GM19395 (cell line): ENCODE results near the gene SLX4IP.
"Not testable (repeated sequence)": the region's sequence is repeated elsewhere in the genome, so short reads cannot be mapped to it uniquely, and the experiment has no call there.

Experiments
- ATAC-seq: cut with Tn5 transposase; IDR thresholded peaks from one replicate; pipeline ENCODE4 v1.9.1; 2021; ENCODE audit warnings: mild to moderate bottlenecking, moderate library complexity; ENCODE audit not compliant: unreplicated experiment

The SLX4IP gene

GRCh38 chr20:10565922-10566897, 131.1 kb downstream of the SLX4IP start:
- no peak for ATAC-seq

- no peak for ATAC-seq
Measured at GRCh38 chr20:10568032-10568431, 132.9 kb downstream of the SLX4IP start.

GRCh38 chr20:10571313-10571815, 136.3 kb downstream of the SLX4IP start:
- ATAC-seq, result no peak

GRCh38 chr20:10572853-10573252, 137.7 kb downstream of the SLX4IP start:
- ATAC-seq, result no peak

GRCh38 chr20:10573273-10573950, 138.3 kb downstream of the SLX4IP start:
- ATAC-seq, result no peak

- no peak for ATAC-seq
Measured at GRCh38 chr20:10573951-10574339, 138.8 kb downstream of the SLX4IP start.

- ATAC-seq, result no peak
Measured at GRCh38 chr20:10576411-10577090, 141.4 kb downstream of the SLX4IP start.

- ATAC-seq, result no peak
Measured at GRCh38 chr20:10577648-10578047, 142.5 kb downstream of the SLX4IP start.

- no peak for ATAC-seq
Measured at GRCh38 chr20:10578607-10579006, 143.5 kb downstream of the SLX4IP start.

- ATAC-seq, result no peak
Measured at GRCh38 chr20:10579942-10580341, 144.8 kb downstream of the SLX4IP start.

- ATAC-seq, result no peak
Measured at GRCh38 chr20:10580700-10581099, 145.6 kb downstream of the SLX4IP start.

- no peak for ATAC-seq
Measured at GRCh38 chr20:10581823-10582222, 146.7 kb downstream of the SLX4IP start.

GRCh38 chr20:10584371-10584770, 149.3 kb downstream of the SLX4IP start:
- ATAC-seq, result no peak

GRCh38 chr20:10585308-10585707, 150.2 kb downstream of the SLX4IP start:
- no peak for ATAC-seq

GRCh38 chr20:10586296-10586695, 151.2 kb downstream of the SLX4IP start:
- ATAC-seq, result no peak

GRCh38 chr20:10590446-10590845, 155.3 kb downstream of the SLX4IP start:
- ATAC-seq, result not testable (repeated sequence)

GRCh38 chr20:10590950-10591671, 156.0 kb downstream of the SLX4IP start:
- ATAC-seq, result no peak

GRCh38 chr20:10591946-10592521, 156.9 kb downstream of the SLX4IP start:
- no peak for ATAC-seq

- ATAC-seq, result no peak
Measured at GRCh38 chr20:10594296-10594868, 159.3 kb downstream of the SLX4IP start.

- ATAC-seq, result no peak
Measured at GRCh38 chr20:10595266-10595665, 160.2 kb downstream of the SLX4IP start.
